Sigmoid colon (tissue), 4 donors: ENCODE data around the gene C19orf12.

ENCODE experiments used
- CTCF ChIP-seq, 4 experiments: fragments of 450-650 bp in 3 of 4; fragments of 200-600 bp in 1 of 4; IDR thresholded peaks; one replicate each; pipeline ENCODE4 v1.5.1; 2016 to 2019; ENCODE audit warnings: antibody characterized with exemption in 4 of 4, mild to moderate bottlenecking in 3 of 4, moderate library complexity in 2 of 4
- POLR2AphosphoS5 ChIP-seq, 4 donors: sonication (generic); formaldehyde crosslinking; IDR thresholded peaks; one replicate each; pipeline ENCODE4 v1.6.1; 2017; ENCODE audit warnings: antibody characterized with exemption in 4 of 4

GRCh38 chr19:29680937-29681336, 34.1 kb downstream of the C19orf12 start:
- no peak for TF ChIP-seq POLR2AphosphoS5 (IDR thresholded peaks at IDR 0.05)
- TF ChIP-seq CTCF (IDR thresholded peaks at IDR 0.05) = no peak
